Progenitor cell of endocrine pancreas (in vitro differentiated cells): ENCODE measurements around the gene IQCF5. TPM values are rescaled to one million over a fixed set of nuclear protein-coding genes. Genes with fewer than 3 reads are reported as not detected.
A peak's percentile ranks its signal among the peaks of the same experiment; 100 is the strongest.
"Not testable (repeated sequence)": the region's sequence is repeated elsewhere in the genome, so short reads cannot be mapped to it uniquely, and the experiment has no call there.

Experiments
- DNase-seq: peaks from one replicate; pipeline ENCODE4 v3.0.0; 2021; ENCODE audit warnings: low spot score; ENCODE audit not compliant: unreplicated experiment
- H3K27ac Mint-ChIP-seq: 2 replicates; pipeline ENCODE4 v1.8.0; 2021; ENCODE audit warnings: mild to moderate bottlenecking, moderate library complexity, mixed read lengths
- H3K27me3 Mint-ChIP-seq: 2 replicates; pipeline ENCODE4 v1.8.0; 2021; ENCODE audit warnings: mixed read lengths
- H3K36me3 Mint-ChIP-seq: 2 replicates; pipeline ENCODE4 v1.8.0; 2022; ENCODE audit warnings: mixed read lengths; ENCODE audit not compliant: insufficient read depth
- H3K4me1 Mint-ChIP-seq: 2 replicates; pipeline ENCODE4 v1.8.0; 2021; ENCODE audit warnings: low read depth, mixed read lengths
- H3K4me3 Mint-ChIP-seq: 2 replicates; pipeline ENCODE4 v1.8.0; 2021; ENCODE audit warnings: low read depth, mild to moderate bottlenecking, moderate library complexity, mixed read lengths
- H3K9me3 Mint-ChIP-seq: 2 replicates; pipeline ENCODE4 v1.8.0; 2021; ENCODE audit warnings: low read depth, mixed read lengths
- total RNA-seq: library from RNA; stranded (reverse); gene quantifications from 2 replicates; pipeline ENCODE4 v1.2.1, GENCODE V29; 2021
- TF ChIP-seq, protein P1 (sequence below): fragments of 200-600 bp; sonication (generic); IDR thresholded peaks from one replicate; pipeline ENCODE4 v1.5.0; 2021; ENCODE audit warnings: antibody characterized with exemption, mild to moderate bottlenecking; ENCODE audit not compliant: unreplicated experiment

IQCF5 gene
- total RNA-seq, 1 donor from 2014 or later = not detected

GRCh38 chr3:51862886-51863285 is 12.5 kb downstream of the IQCF5 start:
- TF ChIP-seq, protein P1, sequence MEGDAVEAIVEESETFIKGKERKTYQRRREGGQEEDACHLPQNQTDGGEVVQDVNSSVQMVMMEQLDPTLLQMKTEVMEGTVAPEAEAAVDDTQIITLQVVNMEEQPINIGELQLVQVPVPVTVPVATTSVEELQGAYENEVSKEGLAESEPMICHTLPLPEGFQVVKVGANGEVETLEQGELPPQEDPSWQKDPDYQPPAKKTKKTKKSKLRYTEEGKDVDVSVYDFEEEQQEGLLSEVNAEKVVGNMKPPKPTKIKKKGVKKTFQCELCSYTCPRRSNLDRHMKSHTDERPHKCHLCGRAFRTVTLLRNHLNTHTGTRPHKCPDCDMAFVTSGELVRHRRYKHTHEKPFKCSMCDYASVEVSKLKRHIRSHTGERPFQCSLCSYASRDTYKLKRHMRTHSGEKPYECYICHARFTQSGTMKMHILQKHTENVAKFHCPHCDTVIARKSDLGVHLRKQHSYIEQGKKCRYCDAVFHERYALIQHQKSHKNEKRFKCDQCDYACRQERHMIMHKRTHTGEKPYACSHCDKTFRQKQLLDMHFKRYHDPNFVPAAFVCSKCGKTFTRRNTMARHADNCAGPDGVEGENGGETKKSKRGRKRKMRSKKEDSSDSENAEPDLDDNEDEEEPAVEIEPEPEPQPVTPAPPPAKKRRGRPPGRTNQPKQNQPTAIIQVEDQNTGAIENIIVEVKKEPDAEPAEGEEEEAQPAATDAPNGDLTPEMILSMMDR = no peak
- Mint-ChIP-seq H3K27ac (peak overlapping the region; percentile 56), H3K4me1 (no peaks in the 10 kb centered on the region), H3K9me3 (peaks cover 3% of the 10 kb centered on the region), H3K4me3 (no peak overlapping the region), H3K36me3 (no peaks in the 10 kb centered on the region), H3K27me3 (no peaks in the 10 kb centered on the region)
- no peak for DNase-seq

DNA sequence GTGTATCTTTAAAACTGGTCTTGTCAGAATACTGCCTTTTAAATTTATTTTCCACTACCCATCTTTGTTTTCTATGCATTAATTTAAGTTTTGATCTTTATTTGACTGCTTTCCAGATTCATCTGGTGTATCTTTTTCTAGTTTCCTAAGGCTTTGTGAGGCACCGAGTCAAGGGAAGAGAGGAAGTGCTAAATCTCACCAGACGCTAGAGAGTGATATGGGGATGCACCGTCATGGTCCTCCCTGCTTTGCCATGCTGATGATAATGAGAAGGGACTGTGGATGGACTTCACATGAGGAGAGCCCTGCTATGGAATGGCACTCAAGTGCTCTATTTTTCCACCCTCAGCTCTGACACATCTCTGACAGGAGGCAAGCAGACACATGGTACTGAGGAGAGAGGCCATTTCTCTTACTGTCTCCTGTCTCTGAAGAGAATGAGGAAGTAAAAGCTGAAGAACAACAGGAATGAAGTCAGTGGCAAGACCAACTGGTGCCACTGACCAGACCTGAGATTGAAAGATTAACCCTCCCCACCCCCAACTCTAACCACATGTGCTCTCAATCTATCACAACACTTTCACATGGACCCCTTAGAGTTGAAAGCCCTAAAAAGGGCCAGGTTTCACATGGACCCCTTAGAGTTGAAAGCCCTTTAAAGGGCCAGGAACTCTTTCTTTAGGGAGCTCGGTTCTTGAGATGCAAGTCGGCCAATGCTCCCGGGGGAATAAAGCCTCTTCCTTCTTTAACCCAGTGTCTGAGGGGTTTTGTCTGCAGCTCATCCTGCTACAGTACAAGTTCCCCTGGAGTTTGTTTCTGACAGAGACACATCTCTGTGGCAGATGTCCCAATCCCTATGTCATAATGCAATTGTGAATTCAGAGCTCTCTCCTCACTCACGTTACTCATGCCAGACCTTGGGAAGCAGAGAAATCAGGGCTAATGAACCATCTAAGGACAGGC is 14.4 kb downstream of the IQCF5 start, which contains the start of gene IQCF2:
Gene IQCF2, plus strand, starts transcription at position 913 of the 963 bp plus-strand sequence. CDS start 52 bp downstream, outside the sequence.
- H3K36me3 Mint-ChIP-seq = peaks cover 5% of the 10 kb centered on the region
- DNase-seq = no peak
- TF ChIP-seq, protein P1 = no peak

DNA sequence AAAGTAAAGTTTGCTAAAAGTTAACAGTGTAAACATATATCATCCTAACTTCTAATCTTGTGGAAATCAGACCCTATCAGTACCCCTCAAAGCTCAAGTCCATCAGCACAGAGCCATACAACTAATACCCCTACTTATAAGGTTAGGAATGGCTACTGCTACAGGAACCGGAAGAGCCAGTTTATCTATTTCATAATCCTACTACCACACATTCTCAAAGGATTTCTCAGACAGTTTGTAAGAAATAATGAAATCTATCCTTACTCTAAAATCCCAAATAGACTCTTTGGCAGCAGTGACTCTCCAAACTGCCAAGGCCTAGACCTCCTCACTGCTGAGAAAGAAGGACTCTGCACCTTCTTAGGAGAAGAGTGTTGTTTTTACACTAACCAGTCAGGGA is 20.0 kb downstream of the IQCF5 start:
- H3K4me3 Mint-ChIP-seq, H3K4me1 Mint-ChIP-seq, H3K27ac Mint-ChIP-seq, H3K36me3 Mint-ChIP-seq, H3K27me3 Mint-ChIP-seq, H3K9me3 Mint-ChIP-seq, DNase-seq: not testable (repeated sequence)

More for the DNA sequence above, 14.4 kb downstream of the IQCF5 start, which contains the start of gene IQCF2:
- no peaks in the 10 kb centered on the region for H3K4me1 Mint-ChIP-seq
- no peak within 1 kb of the TSS for H3K4me3 Mint-ChIP-seq
- H3K9me3 Mint-ChIP-seq = peaks cover 12% of the 10 kb centered on the region
- H3K27ac Mint-ChIP-seq = no peak within 1 kb of the TSS
- no peaks in the 10 kb centered on the region for H3K27me3 Mint-ChIP-seq

DNA sequence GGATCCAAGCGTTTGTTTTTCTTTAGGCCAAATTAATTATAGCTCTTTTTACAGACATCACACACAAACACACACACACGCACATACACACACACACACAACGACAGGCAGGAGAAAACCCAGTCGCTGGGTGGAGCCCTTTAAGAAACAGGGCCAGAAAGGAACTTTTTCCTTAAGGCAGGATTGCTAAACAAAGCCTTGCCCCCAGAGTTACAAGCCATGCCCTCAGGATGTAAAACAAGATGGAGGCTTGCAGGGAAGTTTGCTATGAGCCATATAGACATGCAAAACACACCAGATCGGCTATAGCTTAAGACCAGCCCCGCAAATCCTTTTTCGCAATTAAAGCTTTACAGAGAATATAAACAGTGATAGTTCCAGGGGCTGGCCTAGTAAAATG is 30.3 kb downstream of the IQCF5 start:
- no peak overlapping the region for H3K27ac Mint-ChIP-seq
- DNase-seq = no peak
- no peaks in the 10 kb centered on the region for H3K27me3 Mint-ChIP-seq
- H3K4me1 Mint-ChIP-seq = peaks cover 10% of the 10 kb centered on the region
- peaks cover 11% of the 10 kb centered on the region for H3K9me3 Mint-ChIP-seq
- no peaks in the 10 kb centered on the region for H3K36me3 Mint-ChIP-seq
- no peak overlapping the region for H3K4me3 Mint-ChIP-seq
- TF ChIP-seq, protein P1 = no peak

GRCh38 chr3:51836606-51837005 is 38.8 kb downstream of the IQCF5 start:
- no peaks in the 10 kb centered on the region for H3K36me3 Mint-ChIP-seq
- no peak overlapping the region for H3K4me3 Mint-ChIP-seq
- TF ChIP-seq, protein P1 = no peak
- H3K27me3 Mint-ChIP-seq = no peaks in the 10 kb centered on the region
- H3K9me3 Mint-ChIP-seq = peaks cover 7% of the 10 kb centered on the region
- no peaks in the 10 kb centered on the region for H3K4me1 Mint-ChIP-seq
- no peak for DNase-seq
- H3K27ac Mint-ChIP-seq = no peak overlapping the region
